ENCODE measurements around the gene STAM2.

DNA sequence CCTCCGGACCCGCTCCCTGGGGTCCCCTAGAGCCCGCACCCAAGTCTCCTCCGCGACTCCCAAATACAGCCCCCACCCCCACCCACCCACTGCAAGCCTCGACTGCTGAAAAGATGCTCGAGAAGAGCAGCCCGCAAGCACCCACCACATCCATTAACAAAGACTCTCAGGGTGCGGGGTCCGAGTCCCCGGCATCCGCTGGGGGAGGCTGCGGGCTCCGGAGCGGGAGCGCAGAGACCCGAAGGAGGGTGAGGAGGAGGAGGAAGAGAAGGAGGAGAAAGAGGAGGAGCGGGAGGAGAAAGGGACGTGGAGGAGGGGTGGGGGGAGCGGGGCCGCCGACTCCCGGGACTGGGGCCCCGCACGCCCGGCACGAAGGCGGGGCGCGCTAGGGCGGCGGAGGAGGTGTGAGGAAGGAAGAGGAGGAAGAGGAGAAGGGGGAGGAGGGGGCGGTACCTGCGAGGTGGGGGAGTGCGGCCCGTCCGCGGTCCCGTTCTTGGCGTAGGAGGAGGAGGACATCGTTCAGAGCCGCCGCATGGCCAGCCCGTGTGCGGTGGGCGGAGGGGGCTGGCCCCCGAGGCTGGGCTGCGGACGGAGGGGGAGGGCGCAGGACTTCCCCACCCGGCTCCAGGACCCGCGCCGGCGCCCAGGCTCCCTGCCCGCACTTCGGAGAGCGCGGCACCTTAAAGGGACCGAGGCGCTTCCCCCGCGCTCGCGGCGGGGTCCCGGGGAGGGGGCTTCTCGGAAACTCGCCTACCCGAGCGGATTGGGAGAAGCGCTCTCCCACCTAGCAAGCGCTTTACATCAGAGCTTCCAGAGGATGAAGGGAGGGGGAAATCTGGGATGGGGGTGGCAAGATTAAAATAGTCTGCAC lies 76.8 kb downstream of the STAM2 start, which contains the start of gene CACNB4:
- TF ChIP-seq, protein P1, sequence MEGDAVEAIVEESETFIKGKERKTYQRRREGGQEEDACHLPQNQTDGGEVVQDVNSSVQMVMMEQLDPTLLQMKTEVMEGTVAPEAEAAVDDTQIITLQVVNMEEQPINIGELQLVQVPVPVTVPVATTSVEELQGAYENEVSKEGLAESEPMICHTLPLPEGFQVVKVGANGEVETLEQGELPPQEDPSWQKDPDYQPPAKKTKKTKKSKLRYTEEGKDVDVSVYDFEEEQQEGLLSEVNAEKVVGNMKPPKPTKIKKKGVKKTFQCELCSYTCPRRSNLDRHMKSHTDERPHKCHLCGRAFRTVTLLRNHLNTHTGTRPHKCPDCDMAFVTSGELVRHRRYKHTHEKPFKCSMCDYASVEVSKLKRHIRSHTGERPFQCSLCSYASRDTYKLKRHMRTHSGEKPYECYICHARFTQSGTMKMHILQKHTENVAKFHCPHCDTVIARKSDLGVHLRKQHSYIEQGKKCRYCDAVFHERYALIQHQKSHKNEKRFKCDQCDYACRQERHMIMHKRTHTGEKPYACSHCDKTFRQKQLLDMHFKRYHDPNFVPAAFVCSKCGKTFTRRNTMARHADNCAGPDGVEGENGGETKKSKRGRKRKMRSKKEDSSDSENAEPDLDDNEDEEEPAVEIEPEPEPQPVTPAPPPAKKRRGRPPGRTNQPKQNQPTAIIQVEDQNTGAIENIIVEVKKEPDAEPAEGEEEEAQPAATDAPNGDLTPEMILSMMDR (IDR thresholded peaks at IDR 0.05): no peak
- TF ChIP-seq POLR2AphosphoS5 (IDR thresholded peaks at IDR 0.05): no peak
